ENCODE measurements around the gene C1QC. TPM values are rescaled to one million over a fixed set of nuclear protein-coding genes. Genes with fewer than 3 reads are reported as not detected.

C1QC gene
- total RNA-seq, 1 experiment from 2014 or later: 0.59 TPM

GRCh38 chr1:22685591-22686059 lies 42.2 kb downstream of the C1QC start (continued):
- TF ChIP-seq RAD21 (IDR thresholded peaks at IDR 0.05; ENCODE audit: low read depth): no peak
- TF ChIP-seq CBX3 (IDR thresholded peaks at IDR 0.05; ENCODE audit: low read depth): no peak

- H3K79me2 ChIP-seq (ENCODE audit: insufficient read depth, low read length): no peaks in the 10 kb centered on the region
- H3K9me3 ChIP-seq (ENCODE audit: control insufficient read depth in 1 of 2, insufficient read depth in 1 of 2, low read depth in 1 of 2, low read length in 2 of 2): no peaks in the 10 kb centered on the region
- H3K9me2 ChIP-seq (ENCODE audit: insufficient read depth): no peaks in the 10 kb centered on the region
- peaks cover 7 to 15% of the 10 kb centered on the region in 2 experiments; a peak in 3 of 4 replicates for H3K4me1 ChIP-seq (ENCODE audit: control insufficient read depth in 1 of 2, insufficient read depth in 2 of 2, low read length in 2 of 2)
- DNase-seq (ENCODE audit: low read depth, low spot score) (no peak), ATAC-seq (no peak)
- no peak overlapping the region for H3K4me3 ChIP-seq (replicated peaks in 1 of 2; ENCODE audit: low read depth in 1 of 2, low read length in 2 of 2)
- no TSS peak for BruUV-seq (replicated peaks)
- ChIA-PET CTCF (interaction anchor here (1.0 kb wide), 1 partner anchor 13 kb away, joined by 3 read pairs; no protein-coding TSS in a partner anchor), RAD21 (ENCODE audit: low non-redundant PET in 1 of 2, low total read pairs in 2 of 2, uncharacterized antibody in 2 of 2, unreplicated experiment in 2 of 2) (no interaction called here), POLR2A (no interaction called here)
- TF ChIP-seq ELF1 (IDR thresholded peaks at IDR 0.05; ENCODE audit: borderline replicate concordance, low read depth) (no peak), MAX (IDR thresholded peaks at IDR 0.05) (no peak), EGR1 (IDR thresholded peaks at IDR 0.05; ENCODE audit: low read depth) (no peak), RAD21 (IDR thresholded peaks at IDR 0.05; ENCODE audit: low read depth) (no peak), SIN3A (IDR thresholded peaks at IDR 0.05; ENCODE audit: low read depth) (no peak), POLR2A (IDR thresholded peaks at IDR 0.05; ENCODE audit: borderline replicate concordance, extremely low read depth, insufficient read depth, insufficient read length) (no peak), CTCF (IDR thresholded peaks at IDR 0.05 in 2 of 3, conservative IDR thresholded peaks at IDR 0.05 in 1 of 3; ENCODE audit: borderline replicate concordance in 1 of 3, insufficient read depth in 1 of 3, low read depth in 2 of 3, low read length in 2 of 3) (no peak), REST (IDR thresholded peaks at IDR 0.05; ENCODE audit: low read depth) (no peak), SRF (IDR thresholded peaks at IDR 0.05; ENCODE audit: low read depth) (no peak), ATF3 (IDR thresholded peaks at IDR 0.05) (no peak), ZFX (IDR thresholded peaks at IDR 0.05) (no peak), FOSL1 (IDR thresholded peaks at IDR 0.05; ENCODE audit: low read depth) (no peak), CEBPB (IDR thresholded peaks at IDR 0.05; ENCODE audit: low read depth) (no peak), JUND (IDR thresholded peaks at IDR 0.05) (no peak), ZBTB33 (IDR thresholded peaks at IDR 0.05; ENCODE audit: extremely low read depth, insufficient replicate concordance, low read length) (no peak), CBX3 (IDR thresholded peaks at IDR 0.05; ENCODE audit: low read depth) (no peak), YY1 (IDR thresholded peaks at IDR 0.05; ENCODE audit: extremely low read depth, insufficient replicate concordance, low read depth, low read length) (no peak), SP1 (IDR thresholded peaks at IDR 0.05; ENCODE audit: low read depth) (no peak), POLR2AphosphoS5 (IDR thresholded peaks at IDR 0.05; ENCODE audit: low read depth, low read length) (no peak)
- intact Hi-C loops (cut with micrococcal nuclease): no loop called here
- no peak overlapping the region for H3K27ac ChIP-seq (ENCODE audit: low read depth, low read length)
- H3K27me3 ChIP-seq (ENCODE audit: insufficient read depth, low read length): no peaks in the 10 kb centered on the region
- no peak overlapping the region for H3K4me2 ChIP-seq (ENCODE audit: low read length)
- no peaks in the 10 kb centered on the region for H3K36me3 ChIP-seq (ENCODE audit: control insufficient read depth in 1 of 2, insufficient read depth in 2 of 2, low read length in 2 of 2)
- no peak overlapping the region for H2AFZ ChIP-seq (ENCODE audit: low read depth, low read length, poor library complexity, severe bottlenecking)
- no peak overlapping the region for H3K9ac ChIP-seq (ENCODE audit: low read length)
- no peaks in the 10 kb centered on the region for H4K20me1 ChIP-seq (ENCODE audit: insufficient read depth)
Measured at GRCh38 chr1:22687191-22687590, 43.8 kb downstream of the C1QC start.
